ENCODE data around the gene RNF135. TPM values are rescaled to one million over a fixed set of nuclear protein-coding genes. Genes with fewer than 3 reads are reported as not detected.

Gene RNF135
- total RNA-seq, 2 donors from 2014 or later = 18.6 to 18.9 TPM

DNA sequence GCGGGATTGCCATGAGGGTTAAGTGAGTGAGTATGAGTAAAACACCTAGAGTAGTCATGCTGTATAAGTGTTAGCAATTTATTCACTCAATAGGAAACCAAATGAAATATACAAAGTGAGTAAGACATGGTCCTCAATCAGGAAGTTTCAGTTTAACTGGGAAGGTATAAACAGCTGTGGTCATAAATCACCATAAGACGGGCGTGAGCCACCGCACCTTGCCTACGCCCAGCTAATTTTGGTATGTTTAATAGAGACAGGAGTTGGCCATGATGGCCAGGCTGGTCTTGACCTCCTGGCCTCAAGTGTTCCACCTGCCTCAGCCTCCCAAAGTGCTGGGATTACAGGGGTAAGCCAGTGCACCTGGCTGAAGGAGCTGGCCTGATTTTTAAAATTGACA is 27.0 kb downstream of the RNF135 start:
- Histone ChIP-seq H3K9me3 (no peaks in the 10 kb centered on the region), H3K36me3 (no peaks in the 10 kb centered on the region), H3K27ac (peak overlapping the region; percentile 77), H3K27me3 (no peaks in the 10 kb centered on the region), H3K4me1 (no peaks in the 10 kb centered on the region), H3K9ac (ENCODE audit: low read depth in 2 of 2, low read length in 2 of 2) (peak overlapping the region in 1 of 2 donors; percentile 23), H3K4me3 (no peak overlapping the region)
- peak; percentile 54 for DNase-seq
- TF ChIP-seq, protein P1, sequence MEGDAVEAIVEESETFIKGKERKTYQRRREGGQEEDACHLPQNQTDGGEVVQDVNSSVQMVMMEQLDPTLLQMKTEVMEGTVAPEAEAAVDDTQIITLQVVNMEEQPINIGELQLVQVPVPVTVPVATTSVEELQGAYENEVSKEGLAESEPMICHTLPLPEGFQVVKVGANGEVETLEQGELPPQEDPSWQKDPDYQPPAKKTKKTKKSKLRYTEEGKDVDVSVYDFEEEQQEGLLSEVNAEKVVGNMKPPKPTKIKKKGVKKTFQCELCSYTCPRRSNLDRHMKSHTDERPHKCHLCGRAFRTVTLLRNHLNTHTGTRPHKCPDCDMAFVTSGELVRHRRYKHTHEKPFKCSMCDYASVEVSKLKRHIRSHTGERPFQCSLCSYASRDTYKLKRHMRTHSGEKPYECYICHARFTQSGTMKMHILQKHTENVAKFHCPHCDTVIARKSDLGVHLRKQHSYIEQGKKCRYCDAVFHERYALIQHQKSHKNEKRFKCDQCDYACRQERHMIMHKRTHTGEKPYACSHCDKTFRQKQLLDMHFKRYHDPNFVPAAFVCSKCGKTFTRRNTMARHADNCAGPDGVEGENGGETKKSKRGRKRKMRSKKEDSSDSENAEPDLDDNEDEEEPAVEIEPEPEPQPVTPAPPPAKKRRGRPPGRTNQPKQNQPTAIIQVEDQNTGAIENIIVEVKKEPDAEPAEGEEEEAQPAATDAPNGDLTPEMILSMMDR (IDR thresholded peaks at IDR 0.05) = no peak
- intact Hi-C loops (cut with DNase I) = no loop called here

DNA sequence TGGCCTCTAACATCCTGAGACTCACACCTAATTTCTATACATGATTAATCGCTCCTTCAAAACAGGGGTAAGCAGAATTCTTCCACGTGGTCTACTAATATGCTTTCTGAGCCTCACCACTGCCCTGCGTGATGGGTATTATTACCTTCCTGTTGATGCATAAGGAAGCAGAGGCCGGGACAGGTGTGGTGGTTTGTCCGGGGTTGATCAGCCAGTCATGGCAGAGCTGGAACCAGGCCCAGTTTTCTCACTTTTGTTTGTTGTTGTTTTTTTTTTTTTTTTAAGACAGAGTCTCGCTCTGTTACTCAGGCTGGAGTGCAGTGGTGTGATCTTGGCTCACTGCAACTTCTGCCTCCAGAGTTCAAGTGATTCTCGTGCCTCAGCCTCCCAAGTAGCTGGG is 31.2 kb downstream of the RNF135 start:
- TF ChIP-seq, protein P1 (IDR thresholded peaks at IDR 0.05) = no peak
- no peak overlapping the region for H3K27ac ChIP-seq
- intact Hi-C loops (cut with DNase I) = no loop called here
- no peaks in the 10 kb centered on the region for H3K4me1 ChIP-seq
- no peak overlapping the region for H3K4me3 ChIP-seq
- no peaks in the 10 kb centered on the region for H3K36me3 ChIP-seq
- DNase-seq = peak; percentile 22
- H3K9me3 ChIP-seq = no peaks in the 10 kb centered on the region
- H3K27me3 ChIP-seq = no peaks in the 10 kb centered on the region
- H3K9ac ChIP-seq (ENCODE audit: low read depth in 2 of 2, low read length in 2 of 2) = no peak overlapping the region

DNA sequence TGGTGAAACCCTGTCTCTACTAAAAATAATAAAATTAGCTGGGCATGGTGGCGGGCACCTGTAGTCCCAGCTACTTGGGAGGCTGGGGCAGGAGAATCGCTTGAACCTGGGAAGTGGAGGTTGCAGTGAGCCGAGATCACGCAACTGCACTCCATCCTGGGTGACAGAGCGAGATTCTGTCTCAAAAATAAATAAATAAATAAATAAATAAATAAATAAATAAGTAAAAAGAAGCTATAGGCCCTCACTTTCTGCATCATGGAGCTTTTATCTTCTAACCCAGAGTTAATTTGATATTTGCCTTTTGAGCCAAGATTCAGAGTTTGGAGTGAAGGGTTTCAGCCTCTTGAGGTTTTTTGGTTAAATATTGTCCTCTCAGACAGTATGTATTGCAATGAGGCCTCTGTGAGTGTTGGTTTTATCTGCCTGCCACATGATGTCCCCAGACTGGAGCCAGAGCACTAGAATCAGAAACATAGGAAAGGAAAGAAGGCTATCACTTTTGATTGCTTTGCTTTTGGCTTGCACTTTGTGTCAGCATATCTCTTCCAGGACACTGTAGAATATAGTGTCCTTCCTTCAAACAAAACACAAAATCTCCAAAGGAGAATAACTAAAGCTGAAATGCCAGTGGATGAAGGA is 32.5 kb downstream of the RNF135 start:
- no peaks in the 10 kb centered on the region for H3K9me3 ChIP-seq
- TF ChIP-seq, protein P1 (IDR thresholded peaks at IDR 0.05) = no peak
- no peaks in the 10 kb centered on the region for H3K4me1 ChIP-seq
- H3K27ac ChIP-seq = no peak overlapping the region
- H3K9ac ChIP-seq (ENCODE audit: low read depth in 2 of 2, low read length in 2 of 2) = no peak overlapping the region
- intact Hi-C loops (cut with DNase I) = no loop called here
- DNase-seq = no peak
- no peak overlapping the region for H3K4me3 ChIP-seq
- no peaks in the 10 kb centered on the region for H3K36me3 ChIP-seq
- H3K27me3 ChIP-seq = no peaks in the 10 kb centered on the region

DNA sequence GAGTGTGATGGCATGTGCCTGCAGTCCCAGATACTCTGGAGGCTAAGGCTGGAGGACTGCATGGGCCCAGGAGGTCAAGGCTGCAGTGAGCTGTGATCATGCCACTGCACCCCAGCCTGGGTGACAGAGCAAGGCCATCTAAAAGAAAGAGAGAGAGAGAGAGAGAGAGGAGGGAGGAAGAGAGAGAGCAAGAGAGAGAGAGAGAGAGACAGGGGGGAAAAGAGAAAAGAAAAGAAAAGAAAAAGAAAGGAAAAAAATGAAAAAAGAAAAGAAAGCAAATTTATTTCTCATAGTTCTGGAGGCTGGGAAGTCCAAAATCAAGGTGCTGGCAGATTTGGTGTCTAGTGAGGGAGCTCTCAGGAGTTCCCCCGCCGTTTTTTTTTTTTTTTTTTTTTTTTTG is 33.3 kb downstream of the RNF135 start:
- H3K4me1 ChIP-seq = no peaks in the 10 kb centered on the region
- H3K9me3 ChIP-seq = no peaks in the 10 kb centered on the region
- intact Hi-C loops (cut with DNase I) = no loop called here
- no peaks in the 10 kb centered on the region for H3K27me3 ChIP-seq
- DNase-seq = no peak
- H3K4me3 ChIP-seq = no peak overlapping the region
- H3K27ac ChIP-seq = no peak overlapping the region
- no peaks in the 10 kb centered on the region for H3K36me3 ChIP-seq
- TF ChIP-seq, protein P1 (IDR thresholded peaks at IDR 0.05) = no peak
- no peak overlapping the region for H3K9ac ChIP-seq (ENCODE audit: low read depth in 2 of 2, low read length in 2 of 2)

DNA sequence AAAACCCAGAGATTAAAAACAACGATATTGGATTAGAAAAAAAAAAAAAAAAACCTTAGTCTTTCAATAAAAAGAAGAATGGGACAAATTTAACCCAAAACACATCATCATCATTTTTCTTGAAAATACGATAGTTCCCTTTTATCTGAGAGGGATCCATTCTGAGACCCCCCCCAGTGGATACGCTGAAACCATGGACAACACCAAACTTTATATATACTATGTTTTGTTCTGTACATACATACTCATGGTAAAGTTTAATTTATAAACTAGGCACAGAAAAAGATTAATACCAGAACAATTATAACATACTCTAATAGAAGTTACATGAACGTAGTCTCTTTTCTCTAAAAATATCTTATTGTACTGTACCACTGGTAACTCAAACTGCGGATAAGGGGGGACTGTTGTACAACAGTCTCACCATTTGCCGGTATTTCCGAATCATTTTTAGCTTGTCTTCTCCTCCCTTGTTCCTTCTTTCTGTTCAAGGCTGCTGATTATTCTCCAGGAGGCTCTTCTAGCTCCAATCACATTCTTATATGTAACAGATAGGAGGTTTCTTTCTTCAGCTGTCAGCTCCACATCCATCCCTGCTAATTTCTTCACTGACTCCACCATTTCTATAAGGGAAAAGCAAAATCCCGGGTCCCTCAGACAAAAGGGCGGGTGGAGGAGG is 37.0 kb downstream of the RNF135 start:
- Histone ChIP-seq H3K36me3 (no peaks in the 10 kb centered on the region), H3K9me3 (no peaks in the 10 kb centered on the region), H3K27ac (peak overlapping the region; percentile 50), H3K4me1 (no peaks in the 10 kb centered on the region), H3K9ac (ENCODE audit: low read depth in 2 of 2, low read length in 2 of 2) (peak overlapping the region; percentile 71 to 90), H3K27me3 (no peaks in the 10 kb centered on the region), H3K4me3 (peak overlapping the region; percentile 59)
- intact Hi-C loops (cut with DNase I) = loop anchor here (2.0 kb wide), 1 partner anchor 209 kb away; no protein-coding TSS in a partner anchor
- no peak for DNase-seq
- TF ChIP-seq, protein P1 (IDR thresholded peaks at IDR 0.05) = no peak
